Duodenal mucosa (tissue), 2 donors: Measurements from ENCODE around the gene SDK1.

Source experiments
- H3K27ac ChIP-seq: one replicate; pipeline ENCODE4 v1.7.0; 2013; ENCODE audit warnings: low read depth, low read length
- H3K27me3 ChIP-seq, 2 donors: one replicate each; pipeline ENCODE4 v1.7.0; 2013; ENCODE audit warnings: low read length in 2 of 2, control low read depth in 1 of 2; ENCODE audit not compliant: insufficient read depth in 2 of 2, control insufficient read depth in 1 of 2
- H3K36me3 ChIP-seq, 2 donors: one replicate each; pipeline ENCODE4 v1.7.0; 2013; ENCODE audit warnings: low read length in 2 of 2, control low read depth in 1 of 2; ENCODE audit not compliant: insufficient read depth in 2 of 2, control insufficient read depth in 1 of 2
- H3K4me1 ChIP-seq, 2 donors: one replicate each; pipeline ENCODE4 v1.7.0; 2013; ENCODE audit warnings: low read length in 2 of 2, control low read depth in 1 of 2; ENCODE audit not compliant: insufficient read depth in 2 of 2, control insufficient read depth in 1 of 2
- H3K4me3 ChIP-seq, 2 donors: one replicate each; pipeline ENCODE4 v1.7.0; 2013; ENCODE audit warnings: low read length in 2 of 2, low read depth in 1 of 2
- H3K9ac ChIP-seq, 2 donors: one replicate each; pipeline ENCODE4 v1.7.0; 2013; ENCODE audit warnings: low read length in 2 of 2, low read depth in 1 of 2
- H3K9me3 ChIP-seq, 2 donors: one replicate each; pipeline ENCODE4 v1.7.0; 2013; ENCODE audit warnings: low read length in 2 of 2, control low read depth in 1 of 2; ENCODE audit not compliant: control insufficient read depth in 1 of 2

The SDK1 gene

GRCh38 chr7:4124556-4125477 lies 823.8 kb downstream of the SDK1 start:
- no peak overlapping the region for H3K27ac ChIP-seq
- no peaks in the 10 kb centered on the region for H3K36me3 ChIP-seq
- no peak overlapping the region for H3K4me3 ChIP-seq
- peaks cover 0 to 4% of the 10 kb centered on the region in 2 donors for H3K9me3 ChIP-seq
- H3K9ac ChIP-seq = no peak overlapping the region
- H3K4me1 ChIP-seq = no peaks in the 10 kb centered on the region
- no peaks in the 10 kb centered on the region for H3K27me3 ChIP-seq

GRCh38 chr7:4127909-4128560 lies 827.0 kb downstream of the SDK1 start:
- Histone ChIP-seq H3K36me3 (no peaks in the 10 kb centered on the region), H3K4me3 (no peak overlapping the region), H3K27me3 (no peaks in the 10 kb centered on the region), H3K4me1 (peaks cover 0 to under 1% of the 10 kb centered on the region in 2 donors), H3K27ac (no peak overlapping the region), H3K9ac (no peak overlapping the region), H3K9me3 (no peaks in the 10 kb centered on the region)

GRCh38 chr7:4129481-4130122 lies 828.5 kb downstream of the SDK1 start:
- Histone ChIP-seq H3K9me3 (no peaks in the 10 kb centered on the region), H3K4me1 (peaks cover 0 to 9% of the 10 kb centered on the region in 2 donors), H3K36me3 (no peaks in the 10 kb centered on the region), H3K9ac (no peak overlapping the region), H3K4me3 (no peak overlapping the region), H3K27me3 (no peaks in the 10 kb centered on the region), H3K27ac (no peak overlapping the region)

GRCh38 chr7:4131063-4131462 lies 830.0 kb downstream of the SDK1 start:
- Histone ChIP-seq H3K27ac (no peak overlapping the region), H3K36me3 (no peaks in the 10 kb centered on the region), H3K27me3 (no peaks in the 10 kb centered on the region), H3K9me3 (no peaks in the 10 kb centered on the region), H3K4me3 (no peak overlapping the region), H3K9ac (no peak overlapping the region), H3K4me1 (peaks cover 0 to 13% of the 10 kb centered on the region in 2 donors)

- H3K4me3 ChIP-seq = no peak overlapping the region
- no peak overlapping the region for H3K27ac ChIP-seq
- H3K4me1 ChIP-seq = peaks cover 0 to 13% of the 10 kb centered on the region in 2 donors
- no peaks in the 10 kb centered on the region for H3K9me3 ChIP-seq
- H3K36me3 ChIP-seq = no peaks in the 10 kb centered on the region
- no peaks in the 10 kb centered on the region for H3K27me3 ChIP-seq
- no peak overlapping the region for H3K9ac ChIP-seq
These were observed 831.2 kb downstream of the SDK1 start for GRCh38 chr7:4132221-4132620.

- Histone ChIP-seq H3K4me3 (peak overlapping the region; percentile 41 to 64), H3K9ac (no peak overlapping the region), H3K9me3 (no peaks in the 10 kb centered on the region), H3K27ac (no peak overlapping the region), H3K4me1 (peaks cover 0 to 13% of the 10 kb centered on the region in 2 donors), H3K36me3 (no peaks in the 10 kb centered on the region), H3K27me3 (no peaks in the 10 kb centered on the region)
These were observed 832.5 kb downstream of the SDK1 start for GRCh38 chr7:4133491-4134044.

- Histone ChIP-seq H3K27ac (no peak overlapping the region), H3K4me1 (peaks cover 0 to 13% of the 10 kb centered on the region in 2 donors), H3K27me3 (no peaks in the 10 kb centered on the region), H3K9ac (no peak overlapping the region), H3K9me3 (no peaks in the 10 kb centered on the region), H3K36me3 (no peaks in the 10 kb centered on the region), H3K4me3 (peak overlapping the region; percentile 41 to 64)
These were observed 833.2 kb downstream of the SDK1 start for GRCh38 chr7:4134204-4134603.

- Histone ChIP-seq H3K4me3 (peak overlapping the region in 1 of 2 donors; percentile 64), H3K4me1 (peaks cover 0 to 13% of the 10 kb centered on the region in 2 donors), H3K36me3 (no peaks in the 10 kb centered on the region), H3K9ac (no peak overlapping the region), H3K9me3 (no peaks in the 10 kb centered on the region), H3K27me3 (no peaks in the 10 kb centered on the region), H3K27ac (no peak overlapping the region)
These were observed 833.6 kb downstream of the SDK1 start for GRCh38 chr7:4134631-4135030.

- no peaks in the 10 kb centered on the region for H3K36me3 ChIP-seq
- no peak overlapping the region for H3K9ac ChIP-seq
- no peak overlapping the region for H3K27ac ChIP-seq
- H3K9me3 ChIP-seq = no peaks in the 10 kb centered on the region
- H3K4me1 ChIP-seq = peaks cover 0 to 13% of the 10 kb centered on the region in 2 donors
- H3K27me3 ChIP-seq = no peaks in the 10 kb centered on the region
- no peak overlapping the region for H3K4me3 ChIP-seq
These were observed 834.2 kb downstream of the SDK1 start for GRCh38 chr7:4135301-4135700.

GRCh38 chr7:4136036-4136435 lies 835.0 kb downstream of the SDK1 start:
- Histone ChIP-seq H3K36me3 (no peaks in the 10 kb centered on the region), H3K9ac (no peak overlapping the region), H3K27ac (no peak overlapping the region), H3K9me3 (no peaks in the 10 kb centered on the region), H3K27me3 (no peaks in the 10 kb centered on the region), H3K4me3 (no peak overlapping the region), H3K4me1 (peaks cover 0 to 13% of the 10 kb centered on the region in 2 donors)
